Measurements from ENCODE around the gene CNTLN. TPM values are rescaled to one million over a fixed set of nuclear protein-coding genes. Genes with fewer than 3 reads are reported as not detected.

CNTLN gene
- total RNA-seq, 1 donor from 2014 or later, result 11.3 TPM

DNA sequence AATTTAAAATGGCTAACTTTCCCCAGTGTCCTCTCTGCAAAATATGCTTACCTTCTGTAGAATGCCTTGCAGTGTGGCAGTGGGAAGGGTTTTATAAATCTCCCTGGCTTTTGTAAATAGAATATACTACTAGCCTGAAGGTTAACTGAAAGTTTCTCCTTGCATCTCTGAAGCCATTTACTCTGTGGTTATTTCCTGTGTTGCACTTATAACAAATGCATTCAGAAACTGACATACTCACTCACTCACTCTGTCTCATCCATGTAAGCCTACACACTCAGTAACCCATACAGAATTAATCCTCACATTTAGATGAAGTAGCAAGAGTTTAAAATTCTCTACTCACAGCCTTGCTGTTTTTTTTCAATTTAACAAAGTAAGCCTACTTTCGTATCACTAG, 356.9 kb downstream of the CNTLN start:
- TF ChIP-seq CTCF (IDR thresholded peaks at IDR 0.05; ENCODE audit: partially characterized antibody, unreplicated experiment), result no peak
- H3K27me3 Mint-ChIP-seq (ENCODE audit: unreplicated experiment), result no peaks in the 10 kb centered on the region
- H3K9me3 Mint-ChIP-seq (ENCODE audit: unreplicated experiment), result no peaks in the 10 kb centered on the region
- no peaks in the 10 kb centered on the region for H3K4me1 Mint-ChIP-seq (ENCODE audit: low read depth, unreplicated experiment)
- H3K4me3 Mint-ChIP-seq (ENCODE audit: unreplicated experiment), result no peak overlapping the region
- H3K36me3 Mint-ChIP-seq (ENCODE audit: unreplicated experiment), result no peaks in the 10 kb centered on the region
- DNase-seq, result no peak
- H3K27ac Mint-ChIP-seq (ENCODE audit: unreplicated experiment), result no peak overlapping the region

DNA sequence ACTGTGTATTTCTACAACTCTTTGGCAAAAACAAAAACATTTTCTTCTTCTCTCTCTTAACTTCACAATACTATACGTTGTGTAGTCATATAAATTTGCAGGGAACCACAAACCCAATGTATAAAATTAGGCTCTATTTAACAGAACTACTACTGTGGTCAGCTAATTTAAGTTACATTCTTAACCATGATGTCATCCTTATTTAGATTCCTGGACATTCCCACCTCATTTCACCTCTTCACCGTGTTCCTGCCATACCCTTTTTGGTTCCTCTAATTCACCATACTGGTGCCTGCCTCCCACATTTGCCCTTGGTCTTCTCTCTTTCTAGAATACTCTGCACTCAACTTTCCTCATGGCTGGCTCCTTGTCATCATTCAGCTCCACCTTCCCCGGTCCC, 368.4 kb downstream of the CNTLN start:
- H3K27ac Mint-ChIP-seq (ENCODE audit: unreplicated experiment), result no peak overlapping the region
- H3K4me1 Mint-ChIP-seq (ENCODE audit: low read depth, unreplicated experiment), result peaks cover 2% of the 10 kb centered on the region

GRCh38 chr9:17509151-17509550, 374.3 kb downstream of the CNTLN start:
- no peak for DNase-seq
- no peaks in the 10 kb centered on the region for H3K9me3 Mint-ChIP-seq (ENCODE audit: unreplicated experiment)
- H3K4me1 Mint-ChIP-seq (ENCODE audit: low read depth, unreplicated experiment), result no peaks in the 10 kb centered on the region
- H3K27ac Mint-ChIP-seq (ENCODE audit: unreplicated experiment), result no peak overlapping the region
- H3K27me3 Mint-ChIP-seq (ENCODE audit: unreplicated experiment), result no peaks in the 10 kb centered on the region
- no peak for TF ChIP-seq CTCF (IDR thresholded peaks at IDR 0.05; ENCODE audit: partially characterized antibody, unreplicated experiment)
- H3K36me3 Mint-ChIP-seq (ENCODE audit: unreplicated experiment), result no peaks in the 10 kb centered on the region
- no peak overlapping the region for H3K4me3 Mint-ChIP-seq (ENCODE audit: unreplicated experiment)

More for the DNA sequence above, 368.4 kb downstream of the CNTLN start:
- H3K4me3 Mint-ChIP-seq (ENCODE audit: unreplicated experiment), result no peak overlapping the region
- peaks cover 2% of the 10 kb centered on the region for H3K27me3 Mint-ChIP-seq (ENCODE audit: unreplicated experiment)
- no peak for DNase-seq
- H3K9me3 Mint-ChIP-seq (ENCODE audit: unreplicated experiment), result no peaks in the 10 kb centered on the region
- H3K36me3 Mint-ChIP-seq (ENCODE audit: unreplicated experiment), result no peaks in the 10 kb centered on the region
- TF ChIP-seq CTCF (IDR thresholded peaks at IDR 0.05; ENCODE audit: partially characterized antibody, unreplicated experiment), result no peak

- no peak for TF ChIP-seq CTCF (IDR thresholded peaks at IDR 0.05; ENCODE audit: partially characterized antibody, unreplicated experiment)
- DNase-seq, result no peak
- Mint-ChIP-seq H3K4me1 (ENCODE audit: low read depth, unreplicated experiment) (no peaks in the 10 kb centered on the region), H3K27me3 (ENCODE audit: unreplicated experiment) (no peaks in the 10 kb centered on the region), H3K27ac (ENCODE audit: unreplicated experiment) (no peak overlapping the region), H3K4me3 (ENCODE audit: unreplicated experiment) (no peak overlapping the region), H3K36me3 (ENCODE audit: unreplicated experiment) (no peaks in the 10 kb centered on the region), H3K9me3 (ENCODE audit: unreplicated experiment) (no peaks in the 10 kb centered on the region)
Measured at GRCh38 chr9:17509701-17510100, 374.9 kb downstream of the CNTLN start.

DNA sequence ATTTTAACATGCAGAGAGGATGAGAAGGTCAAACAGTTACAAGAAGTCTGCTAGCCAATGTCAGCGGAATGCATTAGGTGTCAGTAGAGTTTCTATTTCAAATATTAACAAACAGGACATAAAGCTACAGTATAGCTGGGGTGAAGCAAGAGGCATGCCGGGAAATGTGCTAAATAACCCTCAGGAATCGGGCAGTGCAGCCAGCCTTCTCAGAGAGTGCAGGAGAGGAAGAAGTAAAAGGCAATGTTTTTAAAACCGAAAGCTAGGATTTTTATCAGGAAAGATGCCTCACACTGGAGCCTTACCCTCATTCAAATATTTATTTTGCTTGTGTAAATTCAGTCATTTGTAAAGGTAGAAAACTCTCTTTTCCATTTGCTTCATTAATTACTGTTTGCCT, 384.9 kb downstream of the CNTLN start:
- no peaks in the 10 kb centered on the region for H3K36me3 Mint-ChIP-seq (ENCODE audit: unreplicated experiment)
- H3K4me3 Mint-ChIP-seq (ENCODE audit: unreplicated experiment), result no peak overlapping the region
- H3K9me3 Mint-ChIP-seq (ENCODE audit: unreplicated experiment), result peaks cover 2% of the 10 kb centered on the region
- no peak overlapping the region for H3K27ac Mint-ChIP-seq (ENCODE audit: unreplicated experiment)
- no peaks in the 10 kb centered on the region for H3K27me3 Mint-ChIP-seq (ENCODE audit: unreplicated experiment)
- no peak for DNase-seq
- peaks cover 18% of the 10 kb centered on the region for H3K4me1 Mint-ChIP-seq (ENCODE audit: low read depth, unreplicated experiment)
- no peak for TF ChIP-seq CTCF (IDR thresholded peaks at IDR 0.05; ENCODE audit: partially characterized antibody, unreplicated experiment)

All from glutamatergic neuron (in vitro differentiated cells).